Fibroblast of lung (primary cell): ENCODE results near the gene DGKE. TPM values are rescaled to one million over a fixed set of nuclear protein-coding genes. Genes with fewer than 3 reads are reported as not detected.
A peak's percentile ranks its signal among the peaks of the same experiment; 100 is the strongest.

Experiments used
- DNase-seq, 2 donors: peaks; one replicate each; pipeline versions ENCODE4 v3.0.0 to v3.0.0-alpha.2; 2010; ENCODE audit warnings: low read depth in 2 of 2
- H2AFZ ChIP-seq: 2 replicates; pipeline ENCODE4 v1.5.1; 2012; ENCODE audit warnings: low read length, control low read depth, inconsistent platforms
- H3K27ac ChIP-seq: 2 replicates; pipeline ENCODE4 v1.5.1; 2011; ENCODE audit warnings: low read length, control low read depth; ENCODE audit not compliant: insufficient read depth
- H3K27me3 ChIP-seq: 2 replicates; pipeline ENCODE4 v1.5.1; 2011; ENCODE audit warnings: mild to moderate bottlenecking, low read length; ENCODE audit not compliant: control insufficient read depth, insufficient read depth
- H3K36me3 ChIP-seq: 2 replicates; pipeline ENCODE4 v1.5.1; 2011; ENCODE audit warnings: low read length; ENCODE audit not compliant: control insufficient read depth, insufficient read depth
- H3K4me1 ChIP-seq: 2 replicates; pipeline ENCODE4 v1.5.1; 2011; ENCODE audit warnings: low read length; ENCODE audit not compliant: control insufficient read depth, insufficient read depth; ENCODE audit errors: extremely low read depth
- H3K4me2 ChIP-seq: 2 replicates; pipeline ENCODE4 v1.5.1; 2011; ENCODE audit warnings: low read length, control low read depth; ENCODE audit not compliant: insufficient read depth; ENCODE audit errors: extremely low read depth
- H3K4me3 ChIP-seq, 4 experiments: fragments of 200-600 bp in 1 of 4; sonication (generic) in 1 of 4; replicated peaks in 1 of 4; 2 replicates each; pipeline ENCODE4 v1.5.1; 2011 to 2016; ENCODE audit warnings: low read length in 4 of 4, low read depth in 3 of 4, mild to moderate bottlenecking in 3 of 4, control low read depth in 2 of 4, inconsistent platforms in 1 of 4, mixed read lengths in 1 of 4; ENCODE audit not compliant: insufficient read depth in 1 of 4; ENCODE audit errors: control extremely low read depth in 1 of 4
- H3K79me2 ChIP-seq: 2 replicates; pipeline ENCODE4 v1.5.1; 2012; ENCODE audit warnings: mild to moderate bottlenecking, low read length, inconsistent platforms; ENCODE audit not compliant: control insufficient read depth, insufficient read depth
- H3K9ac ChIP-seq: 2 replicates; pipeline ENCODE4 v1.5.1; 2011; ENCODE audit warnings: mild to moderate bottlenecking, low read length, control low read depth; ENCODE audit not compliant: insufficient read depth
- H3K9me3 ChIP-seq: 2 replicates; pipeline ENCODE4 v1.5.1; 2012; ENCODE audit warnings: low read depth, low read length; ENCODE audit not compliant: control insufficient read depth, insufficient read depth
- H4K20me1 ChIP-seq: 2 replicates; pipeline ENCODE4 v1.5.1; 2011; ENCODE audit warnings: low read length; ENCODE audit not compliant: control insufficient read depth, insufficient read depth; ENCODE audit errors: extremely low read depth
- CTCF ChIP-seq, 2 donors: IDR thresholded peaks in 1 of 2; conservative IDR thresholded peaks in 1 of 2; 1 replicate in 1 of 2; 2 replicates in 1 of 2; pipeline ENCODE4 v1.5.1; 2011 to 2012; ENCODE audit warnings: low read length in 2 of 2, control low read depth in 1 of 2, inconsistent platforms in 1 of 2, low read depth in 1 of 2, mild to moderate bottlenecking in 1 of 2
- EZH2 ChIP-seq: IDR thresholded peaks from 2 replicates; pipeline ENCODE4 v1.5.1; 2012; ENCODE audit warnings: low read length, control low read depth, mild to moderate bottlenecking; ENCODE audit errors: missing control alignments
- polyA plus RNA-seq, 2 donors: library from polyadenylated mRNA; depleted of rRNA in 1 of 2; stranded (reverse) in 1 of 2; unstranded in 1 of 2; fragments of >200 nt; gene quantifications; 2 replicates each; pipeline ENCODE4 v1.2.1, GENCODE V29; 2011 to 2012; ENCODE audit warnings: missing spikeins in 1 of 2
- total RNA-seq: library from RNA; depleted of rRNA; stranded (reverse); fragments of >200 nt; gene quantifications from 2 replicates; pipeline ENCODE4 v1.2.1, GENCODE V29; 2014

DGKE gene
- total and polyA plus RNA-seq, 2 donors (not counting 1 experiment from before 2014, with no cell fraction given), result 2.5 to 6.4 TPM

- Histone ChIP-seq H3K79me2 (no peaks in the 10 kb centered on the region), H3K36me3 (peaks cover 14% of the 10 kb centered on the region), H3K27ac (no peak overlapping the region), H2AFZ (no peak overlapping the region), H3K4me1 (no peaks in the 10 kb centered on the region), H3K4me3 (no peak overlapping the region), H3K4me2 (no peak overlapping the region), H3K9me3 (peaks cover 2% of the 10 kb centered on the region), H3K27me3 (no peaks in the 10 kb centered on the region), H4K20me1 (no peaks in the 10 kb centered on the region), H3K9ac (no peak overlapping the region)
- TF ChIP-seq EZH2 (no peak), CTCF (conservative IDR thresholded peaks at IDR 0.05 in 1 of 2, IDR thresholded peaks at IDR 0.05 in 1 of 2; ENCODE audit: low read depth in 1 of 2, low read length in 2 of 2) (no peak)
- peak; percentile 10 to 18 for DNase-seq
Observed at GRCh38 chr17:56887105-56887504, 53.2 kb downstream of the DGKE start.

- H3K4me2 ChIP-seq, result no peak overlapping the region
- H3K27me3 ChIP-seq, result no peaks in the 10 kb centered on the region
- no peak overlapping the region for H2AFZ ChIP-seq
- TF ChIP-seq EZH2 (no peak), CTCF (conservative IDR thresholded peaks at IDR 0.05 in 1 of 2, IDR thresholded peaks at IDR 0.05 in 1 of 2; ENCODE audit: low read depth in 1 of 2, low read length in 2 of 2) (no peak)
- peak in 1 of 2 donors; percentile 14 for DNase-seq
- H3K79me2 ChIP-seq, result no peaks in the 10 kb centered on the region
- H3K9ac ChIP-seq, result no peak overlapping the region
- peaks cover 2% of the 10 kb centered on the region for H3K9me3 ChIP-seq
- no peak overlapping the region for H3K27ac ChIP-seq
- H3K36me3 ChIP-seq, result peaks cover 17% of the 10 kb centered on the region
- no peak overlapping the region for H3K4me3 ChIP-seq
- no peaks in the 10 kb centered on the region for H4K20me1 ChIP-seq
- H3K4me1 ChIP-seq, result no peaks in the 10 kb centered on the region
Observed at GRCh38 chr17:56887552-56888467, 53.9 kb downstream of the DGKE start.

GRCh38 chr17:56890390-56890789 is 56.4 kb downstream of the DGKE start:
- DNase-seq, result no peak
- H3K4me1 ChIP-seq, result no peaks in the 10 kb centered on the region
- H3K36me3 ChIP-seq, result peaks cover 28% of the 10 kb centered on the region
- H3K4me3 ChIP-seq, result no peak overlapping the region
- no peak overlapping the region for H3K4me2 ChIP-seq
- H4K20me1 ChIP-seq, result no peaks in the 10 kb centered on the region
- no peak overlapping the region for H2AFZ ChIP-seq
- no peak overlapping the region for H3K9ac ChIP-seq
- H3K27ac ChIP-seq, result no peak overlapping the region
- TF ChIP-seq EZH2, result no peak
- TF ChIP-seq CTCF (conservative IDR thresholded peaks at IDR 0.05 in 1 of 2, IDR thresholded peaks at IDR 0.05 in 1 of 2; ENCODE audit: low read depth in 1 of 2, low read length in 2 of 2), result no peak
- peaks cover 2% of the 10 kb centered on the region for H3K9me3 ChIP-seq
- no peaks in the 10 kb centered on the region for H3K79me2 ChIP-seq
- no peaks in the 10 kb centered on the region for H3K27me3 ChIP-seq
